ENCODE measurements around the gene CPD.

CPD gene

GRCh38 chr17:30505868-30506417 lies 127.2 kb downstream of the CPD start:
- no peak for DNase-seq (ENCODE audit: low read depth in 2 of 2)

GRCh38 chr17:30506481-30506880 lies 127.8 kb downstream of the CPD start:
- DNase-seq (ENCODE audit: low read depth in 2 of 2), result no peak

- no peak for DNase-seq (ENCODE audit: low read depth in 2 of 2)
Observed at GRCh38 chr17:30513346-30513745, 134.6 kb downstream of the CPD start.

GRCh38 chr17:30514895-30515596 lies 136.3 kb downstream of the CPD start:
- no peak for DNase-seq (ENCODE audit: low read depth in 2 of 2)

GRCh38 chr17:30517786-30518185 lies 139.1 kb downstream of the CPD start:
- DNase-seq (ENCODE audit: low read depth in 2 of 2), result no peak

- DNase-seq (ENCODE audit: low read depth in 2 of 2), result no peak
Observed at GRCh38 chr17:30519166-30519565, 140.4 kb downstream of the CPD start.

All from stimulated activated CD4-positive, alpha-beta T cell treated with anti-CD3 and anti-CD28 coated beads, Interleukin-1b, Interleukin-23, amount 100 ng/mL, for 4 hours (primary cell).